SJSA1 (cell line): Measurements from ENCODE around the gene SEMA3G. TPM values are rescaled to one million over a fixed set of nuclear protein-coding genes. Genes with fewer than 3 reads are reported as not detected.

Experiments used
- DNase-seq, 2 experiments: peaks; one replicate each; pipeline ENCODE4 v3.0.0-alpha.2; 2015 to 2020; ENCODE audit warnings: low spot score in 2 of 2, low read depth in 1 of 2
- H3K27ac ChIP-seq: fragments of 250-450 bp; sonication (Bioruptor Pico); 2 replicates; pipeline ENCODE4 v1.5.1; 2020; ENCODE audit warnings: mild to moderate bottlenecking, moderate library complexity
- H3K27me3 ChIP-seq: fragments of 250-450 bp; sonication (Bioruptor Pico); replicated peaks from 2 replicates; pipeline ENCODE4 v1.5.1; 2020; ENCODE audit warnings: mild to moderate bottlenecking, moderate library complexity
- H3K36me3 ChIP-seq: fragments of 250-450 bp; sonication (Bioruptor Pico); 2 replicates; pipeline ENCODE4 v1.5.1; 2020; ENCODE audit warnings: mild to moderate bottlenecking
- H3K4me1 ChIP-seq: fragments of 250-450 bp; sonication (Bioruptor Pico); replicated peaks from 2 replicates; pipeline ENCODE4 v1.6.1; 2021; ENCODE audit warnings: mild to moderate bottlenecking
- H3K4me3 ChIP-seq: fragments of 250-450 bp; sonication (Bioruptor Pico); 2 replicates; pipeline ENCODE4 v1.5.1; 2020; ENCODE audit warnings: mild to moderate bottlenecking
- H3K9me3 ChIP-seq: fragments of 250-450 bp; sonication (Bioruptor Pico); replicated peaks from 2 replicates; pipeline ENCODE4 v1.5.1; 2020; ENCODE audit warnings: mild to moderate bottlenecking
- total RNA-seq: library from RNA; depleted of rRNA; stranded (reverse); fragments of >200 nt; shearing (Covaris generic); gene quantifications from 2 replicates; pipeline ENCODE4 v1.2.3, GENCODE V29; 2014

SEMA3G gene
- total RNA-seq, 1 experiment from 2014 or later = 0.13 TPM

DNA sequence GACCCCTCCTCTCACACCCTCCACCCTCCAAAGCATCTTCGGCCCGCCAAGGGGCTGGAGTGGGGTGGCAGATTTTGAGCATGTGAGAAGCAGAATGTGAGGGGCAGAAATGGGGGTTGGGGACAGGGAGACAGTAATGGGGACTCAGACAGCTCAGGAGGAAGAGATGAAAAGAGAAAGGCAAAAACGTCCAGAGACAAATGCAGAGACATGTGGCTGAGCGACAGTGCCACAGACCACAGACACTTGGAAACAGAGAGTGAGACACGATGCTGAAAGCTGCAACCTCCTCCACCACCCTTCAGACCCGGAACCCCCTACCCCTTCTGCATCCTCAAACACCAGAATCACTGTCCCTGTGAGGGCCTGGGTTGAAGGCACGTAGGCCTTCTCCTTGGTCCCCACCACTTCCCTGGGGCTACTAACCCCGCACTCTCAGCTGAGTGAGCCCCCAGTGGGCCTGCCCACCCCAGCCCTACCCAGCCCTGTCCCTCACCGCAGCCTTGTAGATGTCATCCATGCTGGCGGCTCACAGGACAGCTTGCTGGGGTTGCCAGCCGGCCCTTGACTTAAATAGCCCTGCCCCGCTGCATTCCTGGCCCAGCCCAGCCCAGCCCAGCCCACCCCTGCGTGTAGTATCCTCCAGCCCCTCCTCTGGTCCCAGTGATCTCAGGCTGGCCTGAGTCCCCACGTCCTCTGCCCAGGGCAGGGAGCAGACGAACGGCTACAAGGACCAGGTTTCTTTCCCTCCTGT is 8.8 kb upstream of the SEMA3G start, which contains the start of gene TNNC1:
TSS of gene TNNC1 (minus strand) at position 546 of the 754 bp plus-strand sequence. CDS start at position 520, 26 bp downstream.
- peak within 1 kb of the TSS; percentile 88 for H3K4me3 ChIP-seq
- no peak for DNase-seq

GRCh38 chr3:52452570-52453221 is 7.8 kb upstream of the SEMA3G start:
- Histone ChIP-seq H3K9me3 (no peaks in the 10 kb centered on the region), H3K4me3 (no peak overlapping the region), H3K4me1 (peaks cover 37% of the 10 kb centered on the region), H3K27me3 (no peaks in the 10 kb centered on the region), H3K36me3 (peaks cover 4% of the 10 kb centered on the region), H3K27ac (no peak overlapping the region)
- no peak for DNase-seq

More for the DNA sequence above, 8.8 kb upstream of the SEMA3G start, which contains the start of gene TNNC1:
- Histone ChIP-seq H3K36me3 (peaks cover 14% of the 10 kb centered on the region), H3K27me3 (no peaks in the 10 kb centered on the region), H3K9me3 (no peaks in the 10 kb centered on the region), H3K27ac (no peak within 1 kb of the TSS), H3K4me1 (peaks cover 37% of the 10 kb centered on the region)

DNA sequence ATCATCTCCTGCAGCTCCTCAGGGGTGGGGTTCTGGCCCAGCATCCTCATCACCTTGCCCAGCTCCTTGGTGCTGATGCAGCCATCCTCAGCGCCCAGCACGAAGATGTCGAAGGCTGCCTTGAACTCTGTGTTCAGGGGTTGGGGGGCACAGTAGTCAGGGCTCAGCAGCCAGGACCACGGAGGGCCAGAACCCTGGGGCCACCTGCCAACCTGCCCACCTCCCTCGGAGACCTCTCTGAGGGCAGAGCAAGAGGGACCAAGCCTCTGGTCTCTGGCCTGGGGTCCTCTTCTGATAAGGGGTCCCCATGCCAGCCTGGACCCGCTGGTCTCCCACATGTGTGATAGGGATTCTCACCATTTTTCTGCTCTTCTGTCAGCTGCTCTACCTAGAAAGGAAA is 7.2 kb upstream of the SEMA3G start:
- H3K27me3 ChIP-seq = no peaks in the 10 kb centered on the region
- H3K4me3 ChIP-seq = no peak overlapping the region
- H3K4me1 ChIP-seq = peaks cover 37% of the 10 kb centered on the region
- no peaks in the 10 kb centered on the region for H3K9me3 ChIP-seq
- H3K36me3 ChIP-seq = no peaks in the 10 kb centered on the region
- no peak overlapping the region for H3K27ac ChIP-seq
- no peak for DNase-seq

DNA sequence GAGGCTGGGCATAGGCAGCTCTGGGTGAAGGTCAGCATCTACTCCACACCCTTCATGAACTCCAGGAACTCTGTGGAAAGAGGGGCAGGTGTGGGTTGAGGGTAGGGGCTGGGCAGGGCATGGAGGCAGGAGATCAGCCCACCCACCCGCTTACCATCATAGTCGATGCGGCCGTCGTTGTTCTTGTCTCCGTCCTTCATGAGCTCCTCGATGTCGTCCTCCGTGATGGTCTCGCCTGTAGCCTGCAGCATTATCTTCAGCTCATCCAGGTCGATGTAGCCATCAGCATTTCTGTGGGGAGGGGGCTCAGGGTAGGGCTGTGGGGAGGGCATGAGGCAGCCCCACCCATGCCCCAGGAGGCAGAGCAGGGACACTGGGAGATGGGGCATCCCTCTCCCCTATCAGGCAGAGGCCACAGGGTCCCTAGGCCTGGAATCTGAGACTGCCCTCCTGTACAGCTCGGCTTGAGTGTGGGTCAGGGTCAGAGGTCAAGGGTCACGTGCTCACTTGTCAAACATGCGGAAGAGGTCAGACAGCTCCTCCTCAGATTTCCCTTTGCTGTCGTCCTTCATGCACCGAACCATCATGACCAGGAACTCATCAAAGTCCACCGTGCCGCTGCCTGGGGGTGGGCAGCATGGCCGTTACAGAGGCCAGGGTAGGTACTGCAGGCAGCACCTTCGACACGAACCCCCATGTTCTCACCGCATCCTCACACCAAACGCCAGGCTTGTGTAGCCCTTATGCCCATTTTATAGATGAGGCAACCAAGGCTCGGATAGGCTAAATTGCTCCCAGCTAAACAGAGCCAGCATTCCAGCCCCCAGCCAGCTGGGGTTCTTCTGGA is 6.6 kb upstream of the SEMA3G start:
- H3K36me3 ChIP-seq = no peaks in the 10 kb centered on the region
- H3K9me3 ChIP-seq = no peaks in the 10 kb centered on the region
- H3K27ac ChIP-seq = no peak overlapping the region
- peaks cover 34% of the 10 kb centered on the region for H3K4me1 ChIP-seq
- DNase-seq = no peak
- no peak overlapping the region for H3K4me3 ChIP-seq
- H3K27me3 ChIP-seq = no peaks in the 10 kb centered on the region

GRCh38 chr3:52450489-52451236 is 5.8 kb upstream of the SEMA3G start:
- H3K4me3 ChIP-seq = no peak overlapping the region
- DNase-seq = peak in 1 of 2 experiments; percentile 37
- H3K4me1 ChIP-seq = peaks cover 29% of the 10 kb centered on the region
- no peak overlapping the region for H3K27ac ChIP-seq
- no peaks in the 10 kb centered on the region for H3K9me3 ChIP-seq
- no peaks in the 10 kb centered on the region for H3K27me3 ChIP-seq
- no peaks in the 10 kb centered on the region for H3K36me3 ChIP-seq

DNA sequence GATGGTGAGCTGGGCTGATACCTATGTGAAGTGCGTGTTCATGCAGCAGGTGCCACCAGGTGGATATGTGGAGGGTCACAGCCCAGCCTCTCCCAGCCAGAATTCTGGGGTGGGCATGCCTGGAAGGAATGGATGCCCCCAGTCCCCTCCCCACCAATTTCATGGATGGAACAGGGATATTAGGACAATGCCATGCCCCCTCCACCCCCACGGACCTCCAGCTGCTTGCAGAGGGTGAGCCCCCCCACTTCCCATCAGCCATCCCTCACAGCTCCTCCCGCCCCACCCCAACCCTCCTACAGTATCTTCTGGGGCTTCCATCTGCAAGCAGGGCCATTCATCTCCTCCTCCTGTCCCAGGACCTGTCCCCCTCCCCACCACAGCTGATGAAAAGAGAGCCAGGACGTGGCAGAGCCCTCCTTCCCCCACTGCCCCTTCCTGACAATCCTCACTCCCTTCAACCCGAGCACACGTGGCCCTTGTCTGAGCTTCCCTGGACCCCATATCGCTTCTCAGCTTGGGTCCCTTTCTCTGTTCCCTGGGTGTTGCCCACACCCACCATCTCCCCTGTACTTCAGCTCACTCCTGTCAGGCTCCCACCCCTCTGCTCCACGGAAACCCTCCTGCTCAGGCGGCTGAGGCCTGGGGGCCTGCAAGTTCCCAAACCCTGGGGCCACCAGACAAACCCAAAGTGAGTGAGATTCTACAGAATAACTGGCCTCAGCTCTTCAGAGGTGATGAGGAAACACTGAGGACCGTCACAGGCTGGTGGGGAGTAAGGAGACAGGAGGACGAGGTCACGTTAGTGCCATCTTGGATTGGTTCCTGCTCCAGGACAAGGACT is 2.8 kb upstream of the SEMA3G start:
- Histone ChIP-seq H3K27me3 (no peaks in the 10 kb centered on the region), H3K27ac (no peak overlapping the region), H3K36me3 (no peaks in the 10 kb centered on the region), H3K9me3 (no peaks in the 10 kb centered on the region), H3K4me3 (no peak overlapping the region), H3K4me1 (peaks cover 17% of the 10 kb centered on the region)
- no peak for DNase-seq

GRCh38 chr3:52446631-52447511 is 2.0 kb upstream of the SEMA3G start:
- Histone ChIP-seq H3K27me3 (no peaks in the 10 kb centered on the region), H3K9me3 (no peaks in the 10 kb centered on the region), H3K4me1 (peaks cover 13% of the 10 kb centered on the region), H3K4me3 (no peak overlapping the region), H3K36me3 (no peaks in the 10 kb centered on the region), H3K27ac (no peak overlapping the region)
- DNase-seq = peak; percentile 52 to 63

DNA sequence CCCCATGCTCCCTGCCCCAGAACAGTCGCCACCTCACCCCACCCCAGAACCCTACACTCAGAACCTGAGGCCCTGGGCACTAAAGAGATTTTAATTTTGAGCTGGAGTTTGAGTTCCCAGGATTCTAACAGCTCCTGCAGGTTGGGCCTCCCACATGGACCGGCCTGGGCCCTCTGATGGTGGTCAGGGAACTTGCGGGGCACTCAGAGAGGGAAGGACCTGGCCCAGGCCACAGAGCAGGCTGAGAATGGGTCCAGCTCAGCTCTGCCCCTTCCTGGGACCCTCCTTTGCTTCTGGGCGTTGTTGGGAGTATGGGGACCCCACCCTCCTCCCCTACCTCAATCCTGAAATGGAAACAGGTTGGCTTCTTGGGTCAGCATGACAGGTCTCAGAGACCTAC is 1.1 kb upstream of the SEMA3G start:
- H3K9me3 ChIP-seq = no peaks in the 10 kb centered on the region
- H3K4me1 ChIP-seq = peaks cover 13% of the 10 kb centered on the region
- no peaks in the 10 kb centered on the region for H3K27me3 ChIP-seq
- no peaks in the 10 kb centered on the region for H3K36me3 ChIP-seq
- no peak overlapping the region for H3K4me3 ChIP-seq
- DNase-seq = no peak
- H3K27ac ChIP-seq = no peak overlapping the region

- Histone ChIP-seq H3K4me1 (peaks cover 5% of the 10 kb centered on the region), H3K27me3 (no peaks in the 10 kb centered on the region), H3K27ac (no peak overlapping the region), H3K9me3 (no peaks in the 10 kb centered on the region), H3K36me3 (no peaks in the 10 kb centered on the region), H3K4me3 (no peak overlapping the region)
- DNase-seq = no peak
Measured at GRCh38 chr3:52443791-52444687, 864 bp downstream of the SEMA3G start.

- Histone ChIP-seq H3K4me1 (peaks cover 5% of the 10 kb centered on the region), H3K27me3 (no peaks in the 10 kb centered on the region), H3K27ac (no peak overlapping the region), H3K4me3 (no peak overlapping the region), H3K9me3 (no peaks in the 10 kb centered on the region), H3K36me3 (no peaks in the 10 kb centered on the region)
- DNase-seq = no peak
Measured at GRCh38 chr3:52443268-52443610, 1.7 kb downstream of the SEMA3G start.
